ENCODE measurements around the gene MAPK14.

MAPK14 gene

DNA sequence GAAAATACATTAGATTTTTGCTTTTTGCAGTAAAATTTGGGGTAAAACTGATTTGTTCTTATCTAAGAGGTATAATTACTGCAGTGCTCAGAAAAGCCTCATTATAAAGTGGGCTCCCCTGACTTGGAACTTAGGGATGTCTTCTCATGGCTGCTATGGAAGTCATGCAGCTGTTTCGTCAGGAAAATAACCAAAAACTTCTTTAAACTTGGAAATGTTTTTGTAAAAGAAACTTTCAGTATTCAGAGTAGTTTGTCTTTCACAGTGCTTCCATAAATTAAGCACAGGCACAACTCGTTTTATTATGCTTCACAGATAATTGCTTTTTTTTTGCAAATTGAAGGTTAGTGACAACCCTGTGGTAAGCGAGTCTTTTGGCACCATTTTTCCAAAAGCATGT, 6.8 kb downstream of the MAPK14 start:
- in situ Hi-C loops (cut with MboI; ENCODE audit: low sequenced_read_pairs), result no loop called here

GRCh38 chr6:36035225-36035624, 7.6 kb downstream of the MAPK14 start:
- in situ Hi-C loops (cut with MboI; ENCODE audit: low sequenced_read_pairs), result no loop called here

DNA sequence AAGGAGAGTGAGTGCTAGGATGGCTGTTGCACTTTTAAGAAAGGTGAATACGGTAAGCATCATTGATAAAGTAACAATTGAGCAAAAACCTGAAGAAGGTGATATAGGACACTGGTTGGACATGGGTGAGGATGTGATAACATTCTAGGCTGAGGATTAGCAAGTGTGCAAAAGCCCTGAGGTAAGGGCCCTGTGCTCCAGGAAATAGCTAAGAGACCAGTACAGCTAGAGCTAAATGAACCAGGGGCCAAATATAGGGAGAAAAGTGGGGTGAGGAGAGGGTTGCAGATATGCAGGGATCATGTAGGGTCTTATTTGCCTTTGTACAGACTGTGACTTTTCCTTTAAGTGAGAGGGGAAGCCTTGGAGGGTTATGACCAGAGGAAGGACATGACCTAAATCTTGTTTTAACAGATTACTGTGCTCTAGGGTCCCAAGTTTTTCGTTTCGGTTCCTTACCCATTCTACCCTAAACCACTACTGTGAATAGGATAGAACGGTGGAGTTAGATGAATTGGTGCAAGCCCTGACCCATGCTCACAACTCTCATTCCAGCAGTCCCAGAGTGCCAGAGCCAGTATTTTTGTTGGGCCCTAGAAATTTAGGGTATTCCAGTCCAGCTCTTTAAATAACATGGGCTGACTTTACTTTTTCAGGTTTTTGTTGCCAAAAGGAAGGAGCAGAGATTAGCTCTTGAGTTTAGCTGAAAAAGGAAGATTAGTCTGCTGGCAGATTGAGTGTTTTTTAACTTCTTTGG, 10.7 kb downstream of the MAPK14 start:
- in situ Hi-C loops (cut with MboI; ENCODE audit: low sequenced_read_pairs), result no loop called here

GRCh38 chr6:36039112-36039511, 11.5 kb downstream of the MAPK14 start:
- in situ Hi-C loops (cut with MboI; ENCODE audit: low sequenced_read_pairs), result no loop called here

DNA sequence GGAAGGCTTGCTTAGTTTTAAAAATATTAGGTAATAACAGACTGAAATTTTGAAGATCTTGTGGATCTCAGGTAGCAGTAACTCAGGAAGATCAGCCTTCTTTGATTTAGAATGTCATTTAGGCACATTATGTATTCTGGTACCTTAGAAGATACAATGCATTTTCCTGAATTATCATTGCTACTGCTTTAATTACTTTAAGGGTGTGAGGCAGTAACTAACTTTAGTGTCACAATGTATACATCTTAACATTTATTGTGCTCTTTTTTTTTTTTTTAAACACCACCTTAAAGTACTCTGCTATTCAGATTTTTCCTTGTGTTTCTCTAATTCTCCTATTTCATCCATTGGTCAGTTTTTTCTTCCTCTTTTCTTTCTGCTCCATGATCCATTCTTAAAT, 13.3 kb downstream of the MAPK14 start:
- in situ Hi-C loops (cut with MboI; ENCODE audit: low sequenced_read_pairs), result no loop called here

DNA sequence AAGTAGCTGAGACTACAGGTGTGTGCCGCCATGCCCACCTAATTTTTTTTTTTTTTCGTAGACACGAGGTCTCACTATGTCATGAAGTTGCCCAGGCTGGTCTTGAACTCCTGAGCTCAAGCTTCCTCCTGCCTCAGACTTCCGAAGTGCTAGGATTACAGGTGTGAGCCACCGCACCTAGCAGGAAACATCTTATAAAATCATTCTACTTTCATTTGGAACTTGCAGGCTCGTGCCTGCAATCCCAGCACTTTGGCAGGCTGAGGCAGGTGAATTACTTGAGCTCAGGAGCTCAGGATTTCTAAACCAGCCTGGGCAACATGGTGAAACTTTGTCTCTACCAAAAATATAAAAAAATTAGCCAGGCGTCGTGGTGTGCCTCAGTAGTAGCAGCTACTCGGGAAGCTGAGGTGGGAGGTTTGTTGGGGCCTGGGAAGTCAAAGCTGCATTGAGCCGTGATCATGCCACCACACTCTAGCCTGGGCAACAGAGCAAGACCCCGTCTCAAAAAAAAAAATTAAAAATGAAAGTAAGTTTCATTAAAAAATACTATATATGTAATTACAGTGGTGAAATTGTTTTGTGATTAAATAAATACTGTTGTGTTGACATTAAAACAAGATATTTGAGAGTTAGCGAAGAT, 15.1 kb downstream of the MAPK14 start:
- in situ Hi-C loops (cut with MboI; ENCODE audit: low sequenced_read_pairs), result no loop called here

DNA sequence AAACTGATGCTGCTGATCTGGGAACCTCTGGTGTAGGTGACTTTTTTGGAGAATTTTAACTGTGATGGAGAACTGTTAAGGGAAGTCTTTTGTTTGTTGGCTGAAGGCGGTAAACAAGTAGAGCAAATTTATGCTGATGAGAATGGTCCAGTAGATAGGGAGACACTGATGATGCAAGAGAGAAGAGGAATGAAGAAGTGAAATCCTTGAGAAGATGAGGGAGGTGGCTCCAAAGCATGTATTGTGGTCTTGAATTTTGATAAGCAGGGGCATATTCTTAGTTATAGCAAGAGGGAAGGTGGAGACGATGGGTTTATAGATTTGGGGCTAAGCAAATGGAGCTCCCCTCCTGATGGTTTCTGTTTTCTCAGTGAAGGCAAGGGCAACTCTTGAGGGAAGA, 22.0 kb downstream of the MAPK14 start:
- in situ Hi-C loops (cut with MboI; ENCODE audit: low sequenced_read_pairs), result no loop called here

DNA sequence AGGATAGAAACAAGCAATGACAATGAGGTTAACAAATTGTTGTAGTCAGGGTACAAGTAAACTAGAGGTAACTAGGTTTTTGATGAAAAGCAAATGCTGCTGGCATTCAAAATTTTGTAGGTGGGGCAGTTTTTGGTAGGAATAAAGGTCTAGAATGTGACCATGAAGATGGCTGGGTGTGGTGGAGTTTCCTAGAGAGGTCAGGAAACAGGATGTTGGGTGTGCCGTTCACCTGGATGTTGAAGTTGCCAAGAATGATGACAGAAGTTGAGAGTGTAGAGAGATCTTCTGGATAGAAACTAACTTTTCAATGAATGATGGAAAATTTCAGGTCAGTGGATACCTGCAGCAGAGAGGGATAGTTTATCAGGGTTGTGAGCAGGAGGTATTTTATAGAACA, 22.7 kb downstream of the MAPK14 start:
- in situ Hi-C loops (cut with MboI; ENCODE audit: low sequenced_read_pairs), result no loop called here

DNA sequence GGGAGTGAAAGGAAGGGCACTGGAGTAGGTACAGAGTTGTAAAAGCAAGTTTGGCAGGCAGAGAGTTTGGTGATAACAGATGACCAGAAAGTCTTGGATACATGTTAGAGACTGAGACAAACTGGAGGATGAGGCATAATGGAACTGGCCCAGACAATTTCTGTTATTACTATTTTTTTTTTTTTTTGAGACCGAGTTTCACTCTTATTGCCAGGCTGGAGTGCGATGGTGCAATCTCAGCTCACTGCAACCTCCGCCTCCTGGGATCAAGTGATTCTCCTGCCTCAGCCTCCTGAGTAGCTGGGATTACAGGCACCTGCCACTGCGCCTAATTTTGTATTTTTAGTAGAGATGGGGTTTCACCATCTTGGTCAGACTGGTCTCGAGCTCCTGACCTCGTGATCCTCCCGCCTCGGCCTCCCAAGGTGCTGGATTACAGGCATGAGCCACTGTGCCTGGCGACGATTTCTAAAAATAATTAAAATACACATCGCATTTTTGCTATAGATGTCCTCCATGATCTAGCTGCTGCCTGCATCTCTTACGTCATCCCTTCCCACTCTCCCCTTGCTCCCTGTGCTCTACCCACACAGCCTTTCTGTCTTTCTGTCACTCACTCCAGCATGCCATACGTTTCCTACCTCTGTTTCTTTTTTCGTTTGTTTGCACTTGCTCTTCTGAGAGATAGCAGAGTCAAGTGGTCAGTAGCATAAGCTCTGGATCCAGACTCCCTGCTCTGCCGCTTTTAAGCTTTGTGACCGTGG, 23.5 kb downstream of the MAPK14 start:
- in situ Hi-C loops (cut with MboI; ENCODE audit: low sequenced_read_pairs), result no loop called here

- in situ Hi-C loops (cut with MboI; ENCODE audit: low sequenced_read_pairs), result no loop called here
Measured at GRCh38 chr6:36052097-36052496, 24.5 kb downstream of the MAPK14 start.

DNA sequence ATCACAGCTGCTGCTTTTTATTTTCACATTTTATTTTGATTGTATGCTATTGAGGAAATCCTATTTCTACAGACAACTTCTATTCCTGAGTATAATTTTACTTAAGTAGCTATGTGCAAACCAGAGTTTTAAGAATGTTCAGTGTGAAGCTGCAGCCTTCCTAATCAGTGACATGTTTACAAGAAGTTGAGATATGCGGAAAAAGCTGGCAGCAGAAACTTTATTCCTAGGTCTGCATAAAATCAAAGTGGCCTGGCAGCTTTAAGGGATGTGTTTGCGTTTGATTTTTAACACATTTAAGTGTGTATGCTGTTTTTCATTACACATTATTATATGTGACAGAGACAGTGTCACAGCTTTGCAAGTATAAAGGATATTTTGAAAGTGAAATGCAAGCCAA, 26.3 kb downstream of the MAPK14 start:
- in situ Hi-C loops (cut with MboI; ENCODE audit: low sequenced_read_pairs), result no loop called here

DNA sequence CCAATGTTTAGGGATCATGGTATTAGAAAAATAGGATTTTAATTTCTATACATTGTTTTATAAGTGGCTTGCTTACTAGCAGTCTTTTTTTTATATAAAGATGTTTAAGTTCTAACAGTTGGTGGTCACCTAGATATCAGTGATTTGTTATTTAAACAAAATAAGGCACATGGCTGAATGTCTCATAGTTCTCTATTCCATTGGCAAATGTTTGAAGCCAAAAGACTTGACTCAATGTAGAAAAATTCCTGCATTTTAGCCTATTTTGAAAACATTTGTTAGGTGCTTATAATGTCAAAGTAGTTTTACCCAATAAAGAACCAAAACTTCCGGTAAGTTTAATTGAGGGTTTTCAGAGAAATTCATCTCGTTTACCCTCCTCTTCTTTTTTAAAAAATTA, 26.8 kb downstream of the MAPK14 start:
- in situ Hi-C loops (cut with MboI; ENCODE audit: low sequenced_read_pairs), result no loop called here

DNA sequence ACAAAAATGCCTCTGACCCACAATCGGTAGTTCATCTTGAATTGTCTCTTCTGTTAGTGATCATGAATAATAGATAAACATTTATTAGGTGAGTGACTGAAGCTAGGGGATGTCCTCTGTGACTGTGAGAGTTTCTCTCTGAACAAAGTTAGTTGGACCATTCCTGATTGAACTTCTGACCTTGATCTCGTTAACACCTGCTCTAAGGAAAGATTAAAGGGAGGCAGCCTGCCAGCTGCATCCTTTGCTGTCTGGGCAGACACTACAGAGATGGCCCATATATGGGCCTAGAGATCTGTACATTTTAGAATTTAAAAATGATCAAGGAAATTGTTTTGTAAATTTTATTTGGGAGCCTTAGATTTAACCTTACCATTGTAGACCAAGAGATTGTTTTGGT, 27.3 kb downstream of the MAPK14 start:
- in situ Hi-C loops (cut with MboI; ENCODE audit: low sequenced_read_pairs), result no loop called here

DNA sequence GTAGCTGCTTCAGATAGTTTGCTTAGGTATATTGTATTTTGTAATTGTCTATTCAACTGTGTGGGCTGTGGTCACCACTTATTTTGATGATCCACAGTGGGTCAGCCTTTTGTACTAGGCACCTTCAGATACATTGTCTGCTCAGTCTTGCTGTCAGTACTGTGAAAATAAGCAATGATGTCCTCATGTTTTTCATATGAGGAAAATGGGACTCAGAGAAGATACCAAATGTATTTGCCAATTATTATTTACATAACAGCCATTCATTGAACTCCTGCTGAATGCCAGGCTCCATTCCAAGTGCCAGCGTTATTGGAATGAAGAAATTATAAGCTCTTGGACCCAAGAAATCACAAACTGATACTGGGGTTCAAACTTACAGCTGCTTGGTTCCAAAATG, 28.6 kb downstream of the MAPK14 start:
- in situ Hi-C loops (cut with MboI; ENCODE audit: low sequenced_read_pairs), result no loop called here

GRCh38 chr6:36061236-36061635, 33.6 kb downstream of the MAPK14 start:
- in situ Hi-C loops (cut with MboI; ENCODE audit: low sequenced_read_pairs), result no loop called here

DNA sequence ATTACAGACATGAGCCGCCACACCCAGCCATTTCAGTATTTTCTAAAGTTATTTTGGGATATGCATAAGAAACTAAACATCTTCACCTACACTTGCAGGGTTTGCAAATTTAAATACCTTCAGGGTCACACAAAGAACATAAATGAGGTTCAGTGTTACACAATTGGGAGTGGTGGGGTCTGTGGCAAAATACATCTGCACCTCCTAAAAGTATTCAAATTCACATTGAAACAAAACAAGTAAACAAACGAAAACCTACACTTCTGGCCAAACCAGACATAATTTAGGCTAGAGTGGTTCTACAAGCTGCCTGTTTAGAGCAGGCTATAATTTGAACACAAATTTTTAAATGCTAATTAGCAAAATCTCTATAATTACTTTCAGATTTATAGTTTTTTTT, 34.6 kb downstream of the MAPK14 start:
- in situ Hi-C loops (cut with MboI; ENCODE audit: low sequenced_read_pairs), result no loop called here

DNA sequence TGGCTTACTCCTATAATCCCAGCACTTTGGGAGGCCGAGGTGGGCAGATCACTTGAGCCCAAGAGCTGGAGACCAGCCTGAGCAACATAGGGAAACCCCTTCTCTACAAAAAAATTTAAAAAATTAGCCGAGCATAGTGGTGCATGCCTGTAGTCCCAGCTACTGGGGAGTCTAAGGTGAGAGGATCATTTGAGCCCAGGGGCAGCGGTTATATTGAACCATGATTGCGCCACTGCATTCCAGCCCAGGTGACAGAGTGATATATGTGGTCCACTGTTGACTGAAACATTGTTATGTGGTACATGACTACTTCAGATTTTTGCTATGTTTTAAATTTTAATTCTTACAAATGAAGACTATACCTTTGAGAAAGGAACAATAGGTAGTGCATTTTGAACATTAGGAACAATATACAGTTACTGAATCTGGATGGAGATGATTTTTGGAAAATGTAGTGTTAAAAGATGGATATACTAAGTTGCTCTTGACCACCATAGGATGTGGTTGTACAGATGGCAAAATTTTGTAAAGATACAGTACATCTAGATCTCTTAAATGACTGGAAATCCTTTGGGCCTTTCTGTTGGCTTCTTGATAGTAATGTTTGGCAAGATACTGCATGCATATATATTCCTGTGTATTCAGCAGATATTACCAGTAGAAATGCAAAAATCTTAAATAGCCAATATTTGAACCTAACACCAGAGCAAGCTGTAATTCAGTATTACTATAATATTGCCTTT, 35.9 kb downstream of the MAPK14 start:
- in situ Hi-C loops (cut with MboI; ENCODE audit: low sequenced_read_pairs), result no loop called here

- in situ Hi-C loops (cut with MboI; ENCODE audit: low sequenced_read_pairs), result no loop called here
Measured at GRCh38 chr6:36064770-36065396, 37.3 kb downstream of the MAPK14 start.

GRCh38 chr6:36065916-36066315, 38.3 kb downstream of the MAPK14 start:
- in situ Hi-C loops (cut with MboI; ENCODE audit: low sequenced_read_pairs), result no loop called here

DNA sequence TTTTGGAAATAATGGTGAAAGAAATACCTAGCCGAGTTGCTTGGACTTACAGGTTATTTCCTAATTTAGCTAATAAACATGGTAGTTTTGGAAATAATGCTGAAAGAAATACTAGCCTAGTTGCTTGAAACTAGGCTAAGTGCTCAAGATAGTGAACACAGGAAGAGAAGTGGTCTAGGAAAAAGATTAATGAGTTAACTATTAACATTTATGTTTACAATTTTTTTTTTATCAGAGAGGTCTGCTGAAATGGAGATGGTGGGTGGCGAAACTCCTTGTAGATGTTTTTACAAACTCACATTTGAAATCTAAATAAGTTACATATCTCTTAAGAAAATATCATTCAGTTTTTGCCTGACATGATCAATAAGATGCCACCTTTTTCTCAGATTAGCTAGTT, 39.2 kb downstream of the MAPK14 start:
- in situ Hi-C loops (cut with MboI; ENCODE audit: low sequenced_read_pairs), result no loop called here

Data from hTERT RPE-1 (cell line).